ENCODE results near the gene GSTM2. TPM values are rescaled to one million over a fixed set of nuclear protein-coding genes. Genes with fewer than 3 reads are reported as not detected.

GSTM2 gene
- total RNA-seq, 1 experiment from 2014 or later: 10.2 TPM

GRCh38 chr1:109716570-109717090, 48.8 kb downstream of the GSTM2 start:
- no peak overlapping the region for H3K27ac ChIP-seq (ENCODE audit: low read length)
- no peak for ATAC-seq
- H3K4me1 ChIP-seq (ENCODE audit: control insufficient read depth, insufficient read depth, low read length): no peaks in the 10 kb centered on the region
- H3K36me3 ChIP-seq (ENCODE audit: control insufficient read depth, insufficient read depth, low read length): no peaks in the 10 kb centered on the region
- H3K27me3 ChIP-seq (ENCODE audit: control insufficient read depth, insufficient read depth, low read length): no peaks in the 10 kb centered on the region
- in situ Hi-C loops (cut with HindIII; ENCODE audit: low pct_unique_long_range_greater_than_20kb, low sequenced_read_pairs): no loop called here
- POLR2A ChIA-PET: no interaction called here
- no peak for DNase-seq (ENCODE audit: low read depth, low spot score)
- CTCF ChIA-PET: no interaction called here
- TF ChIP-seq TCF7L2 (IDR thresholded peaks at IDR 0.05; ENCODE audit: low read depth, low read length) (no peak), REST (IDR thresholded peaks at IDR 0.05; ENCODE audit: insufficient read depth in 1 of 2, low read depth in 2 of 2, low read length in 1 of 2) (no peak), POLR2AphosphoS5 (IDR thresholded peaks at IDR 0.05; ENCODE audit: low read depth, low read length) (no peak), SIN3A (IDR thresholded peaks at IDR 0.05; ENCODE audit: borderline replicate concordance, insufficient read depth, low read depth, low read length) (no peak)
- TF ChIP-seq, protein P1, sequence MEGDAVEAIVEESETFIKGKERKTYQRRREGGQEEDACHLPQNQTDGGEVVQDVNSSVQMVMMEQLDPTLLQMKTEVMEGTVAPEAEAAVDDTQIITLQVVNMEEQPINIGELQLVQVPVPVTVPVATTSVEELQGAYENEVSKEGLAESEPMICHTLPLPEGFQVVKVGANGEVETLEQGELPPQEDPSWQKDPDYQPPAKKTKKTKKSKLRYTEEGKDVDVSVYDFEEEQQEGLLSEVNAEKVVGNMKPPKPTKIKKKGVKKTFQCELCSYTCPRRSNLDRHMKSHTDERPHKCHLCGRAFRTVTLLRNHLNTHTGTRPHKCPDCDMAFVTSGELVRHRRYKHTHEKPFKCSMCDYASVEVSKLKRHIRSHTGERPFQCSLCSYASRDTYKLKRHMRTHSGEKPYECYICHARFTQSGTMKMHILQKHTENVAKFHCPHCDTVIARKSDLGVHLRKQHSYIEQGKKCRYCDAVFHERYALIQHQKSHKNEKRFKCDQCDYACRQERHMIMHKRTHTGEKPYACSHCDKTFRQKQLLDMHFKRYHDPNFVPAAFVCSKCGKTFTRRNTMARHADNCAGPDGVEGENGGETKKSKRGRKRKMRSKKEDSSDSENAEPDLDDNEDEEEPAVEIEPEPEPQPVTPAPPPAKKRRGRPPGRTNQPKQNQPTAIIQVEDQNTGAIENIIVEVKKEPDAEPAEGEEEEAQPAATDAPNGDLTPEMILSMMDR (IDR thresholded peaks at IDR 0.05): no peak
- intact Hi-C loops (cut with micrococcal nuclease; ENCODE audit: unreplicated experiment): no loop called here
- H3K9me3 ChIP-seq (ENCODE audit: control insufficient read depth, insufficient read depth, low read depth, low read length): no peaks in the 10 kb centered on the region
- no peak overlapping the region for H3K4me3 ChIP-seq (ENCODE audit: low read depth in 2 of 2, low read length in 2 of 2)
- no TSS peak for BruUV-seq (replicated peaks)

- no peaks in the 10 kb centered on the region for H3K4me1 ChIP-seq (ENCODE audit: control insufficient read depth, insufficient read depth, low read length)
- H3K36me3 ChIP-seq (ENCODE audit: control insufficient read depth, insufficient read depth, low read length): no peaks in the 10 kb centered on the region
- no peaks in the 10 kb centered on the region for H3K27me3 ChIP-seq (ENCODE audit: control insufficient read depth, insufficient read depth, low read length)
- ATAC-seq (no peak), DNase-seq (ENCODE audit: low read depth, low spot score) (no peak)
- TF ChIP-seq POLR2AphosphoS5 (IDR thresholded peaks at IDR 0.05; ENCODE audit: low read depth, low read length): no peak
- no peak for TF ChIP-seq TCF7L2 (IDR thresholded peaks at IDR 0.05; ENCODE audit: low read depth, low read length)
- TF ChIP-seq REST (IDR thresholded peaks at IDR 0.05; ENCODE audit: insufficient read depth in 1 of 2, low read depth in 2 of 2, low read length in 1 of 2): no peak
- no peak for TF ChIP-seq SIN3A (IDR thresholded peaks at IDR 0.05; ENCODE audit: borderline replicate concordance, insufficient read depth, low read depth, low read length)
- TF ChIP-seq, protein P1 (IDR thresholded peaks at IDR 0.05): no peak
- no peak overlapping the region for H3K27ac ChIP-seq (ENCODE audit: low read length)
- intact Hi-C loops (cut with micrococcal nuclease; ENCODE audit: unreplicated experiment): no loop called here
- no TSS peak for BruUV-seq (replicated peaks)
- POLR2A ChIA-PET: no interaction called here
- in situ Hi-C loops (cut with HindIII; ENCODE audit: low pct_unique_long_range_greater_than_20kb, low sequenced_read_pairs): no loop called here
- CTCF ChIA-PET: interaction anchor here (1.4 kb wide), 1 partner anchor 57 kb away, joined by 6 read pairs; no protein-coding TSS in a partner anchor
- H3K4me3 ChIP-seq (ENCODE audit: low read depth in 2 of 2, low read length in 2 of 2): no peak overlapping the region
- no peaks in the 10 kb centered on the region for H3K9me3 ChIP-seq (ENCODE audit: control insufficient read depth, insufficient read depth, low read depth, low read length)
Observed at GRCh38 chr1:109717729-109718128, 49.9 kb downstream of the GSTM2 start.

Data from Panc1 (cell line).